ENCODE results near the gene ELOVL6. TPM values are rescaled to one million over a fixed set of nuclear protein-coding genes. Genes with fewer than 3 reads are reported as not detected.

The ELOVL6 gene
- total RNA-seq, 1 experiment from 2014 or later = 2.2 TPM

- H3K4me3 ChIP-seq (ENCODE audit: low read length) = no peak overlapping the region
- DNase-seq (no peak), ATAC-seq (no peak)
- CTCF ChIA-PET = no interaction called here
- no peaks in the 10 kb centered on the region for H3F3A ChIP-seq (ENCODE audit: low read length, unreplicated experiment)
- H3K4me1 ChIP-seq (ENCODE audit: insufficient read depth, low read length) = peaks cover 4% of the 10 kb centered on the region; the same call in 1 of the 2 replicates
- H3K4me2 ChIP-seq (ENCODE audit: low read length) = no peak overlapping the region
- intact Hi-C loops (cut with micrococcal nuclease) = no loop called here
- TF ChIP-seq CTCF (conservative IDR thresholded peaks at IDR 0.05; ENCODE audit: low read depth, low read length) (no peak), EZH2phosphoT487 (IDR thresholded peaks at IDR 0.05; ENCODE audit: borderline replicate concordance, low read length) (no peak), EZH2 (IDR thresholded peaks at IDR 0.05; ENCODE audit: low read length, unreplicated experiment) (no peak)
- H3K36me3 ChIP-seq (ENCODE audit: low read depth, low read length) = no peaks in the 10 kb centered on the region
- no peaks in the 10 kb centered on the region for H3K9me3 ChIP-seq (ENCODE audit: low read length)
- POLR2A ChIA-PET (ENCODE audit: unreplicated experiment) = no interaction called here
- H3K9me2 ChIP-seq (replicated peaks; ENCODE audit: low read length) = no peaks in the 10 kb centered on the region
- no peaks in the 10 kb centered on the region for H3K79me2 ChIP-seq (ENCODE audit: low read length)
- no peaks in the 10 kb centered on the region for H3K27me3 ChIP-seq (ENCODE audit: low read length)
- no TSS peak for BruUV-seq (replicated peaks)
- no peak overlapping the region for H3K27ac ChIP-seq (ENCODE audit: low read length)
- no peaks in the 10 kb centered on the region for H4K20me1 ChIP-seq (ENCODE audit: low read length)
- H2AFZ ChIP-seq (ENCODE audit: low read length) = no peak overlapping the region
- no peak overlapping the region for H3K9ac ChIP-seq (ENCODE audit: low read length)
Observed at GRCh38 chr4:110128029-110128428, 70.4 kb downstream of the ELOVL6 start.

- Histone ChIP-seq H4K20me1 (ENCODE audit: low read length) (no peaks in the 10 kb centered on the region), H3K9me3 (ENCODE audit: low read length) (no peaks in the 10 kb centered on the region)
Observed at GRCh38 chr4:110124711-110125110, 73.7 kb downstream of the ELOVL6 start.

More at GRCh38 chr4:110124711-110125110, 73.7 kb downstream of the ELOVL6 start:
- ChIA-PET CTCF (no interaction called here), POLR2A (ENCODE audit: unreplicated experiment) (no interaction called here)
- no peaks in the 10 kb centered on the region for H3K27me3 ChIP-seq (ENCODE audit: low read length)
- H2AFZ ChIP-seq (ENCODE audit: low read length) = no peak overlapping the region
- peaks cover 2% of the 10 kb centered on the region for H3K4me1 ChIP-seq (ENCODE audit: insufficient read depth, low read length)
- no peak for TF ChIP-seq EZH2phosphoT487 (IDR thresholded peaks at IDR 0.05; ENCODE audit: borderline replicate concordance, low read length)
- no peak for TF ChIP-seq CTCF (conservative IDR thresholded peaks at IDR 0.05; ENCODE audit: low read depth, low read length)
- TF ChIP-seq EZH2 (IDR thresholded peaks at IDR 0.05; ENCODE audit: low read length, unreplicated experiment) = no peak
- H3K27ac ChIP-seq (ENCODE audit: low read length) = no peak overlapping the region
- H3F3A ChIP-seq (ENCODE audit: low read length, unreplicated experiment) = no peaks in the 10 kb centered on the region
- no peaks in the 10 kb centered on the region for H3K9me2 ChIP-seq (replicated peaks; ENCODE audit: low read length)
- no peaks in the 10 kb centered on the region for H3K79me2 ChIP-seq (ENCODE audit: low read length)
- BruUV-seq (replicated peaks) = no TSS peak
- DNase-seq = no peak
- ATAC-seq = no peak
- no peaks in the 10 kb centered on the region for H3K36me3 ChIP-seq (ENCODE audit: low read depth, low read length)
- intact Hi-C loops (cut with micrococcal nuclease) = no loop called here
- no peak overlapping the region for H3K4me2 ChIP-seq (ENCODE audit: low read length)
- no peak overlapping the region for H3K9ac ChIP-seq (ENCODE audit: low read length)
- no peak overlapping the region for H3K4me3 ChIP-seq (ENCODE audit: low read length)
